K562 (cell line): Measurements from ENCODE around the gene NANS. TPM values are rescaled to one million over a fixed set of nuclear protein-coding genes. Genes with fewer than 3 reads are reported as not detected.
A peak's percentile ranks its signal among the peaks of the same experiment; 100 is the strongest.

ENCODE experiments used
- ATAC-seq: fragments of 200-7000 bp; cut with Tn5 transposase; 3 replicates; pipeline ENCODE4 v1.9.1; 2020; ENCODE audit warnings: moderate library complexity
- BruUV-seq: library from RNA; stranded (reverse); fragments of 400-500 nt; replicated peaks from 2 replicates; lab custom pipeline; 2021; lab: Mats Ljungman, UMichigan
- CTCF ChIA-PET: fragments of 300-600 bp; formaldehyde crosslinking; extraction: SDS; loops from one replicate; lab custom pipeline; 2021; ENCODE audit warnings: low intra/inter-chr PET ratio; lab: Yijun Ruan, JAX
- POLR2A ChIA-PET: fragments of 300-600, 350-650 bp; sonication (Branson Sonifier 250); formaldehyde crosslinking; extraction: SDS; loops from one replicate; lab custom pipeline; 2021; ENCODE audit warnings: antibody characterized with exemption, inconsistent platforms; lab: Yijun Ruan, JAX
- DNase-seq, 4 experiments: peaks; one replicate each; pipeline versions ENCODE4 v3.0.0 to v3.0.0-alpha.2; 2011 to 2018; ENCODE audit warnings: low spot score in 3 of 4, mixed read lengths in 3 of 4; ENCODE audit errors: extremely low read depth in 1 of 4
- FAIRE-seq: peaks from 2 replicates; lab custom pipeline; 2011; peaks lifted over from hg19 to GRCh38; lab: Jason Lieb, UNC
- H2AFZ ChIP-seq: 2 replicates; pipeline ENCODE4 v1.6.0; 2011; ENCODE audit warnings: low read depth, low read length, control low read depth, inconsistent platforms
- H3K27ac ChIP-seq: fragments of 200-600 bp; 3 replicates; pipeline ENCODE4 v1.8.0; 2011; ENCODE audit warnings: low read depth, mild to moderate bottlenecking, control low read depth, inconsistent platforms, low read length, moderate library complexity, mixed read lengths; ENCODE audit errors: extremely low read depth
- H3K27me3 ChIP-seq, 2 experiments: fragments of 300-600 bp in 1 of 2; 2 replicates in 1 of 2; 3 replicates in 1 of 2; pipeline versions ENCODE4 v1.6.0 to v1.8.0; 2011; ENCODE audit warnings: inconsistent platforms in 2 of 2, low read length in 2 of 2, mild to moderate bottlenecking in 1 of 2, mixed read lengths in 1 of 2, moderate library complexity in 1 of 2; ENCODE audit not compliant: control insufficient read depth in 2 of 2, insufficient read depth in 2 of 2
- H3K36me3 ChIP-seq: fragments of 300-600 bp; 3 replicates; pipeline ENCODE4 v1.8.0; 2011; ENCODE audit warnings: mild to moderate bottlenecking, low read length, inconsistent platforms; ENCODE audit not compliant: control insufficient read depth, insufficient read depth
- H3K4me1 ChIP-seq, 2 experiments: fragments of 200-600 bp in 1 of 2; replicated peaks in 1 of 2; 2 replicates in 1 of 2; 3 replicates in 1 of 2; pipeline versions ENCODE4 v1.5.1 to v1.8.0; 2011; ENCODE audit warnings: inconsistent platforms in 2 of 2, low read length in 2 of 2, mild to moderate bottlenecking in 1 of 2, mixed read lengths in 1 of 2, moderate library complexity in 1 of 2; ENCODE audit not compliant: control insufficient read depth in 2 of 2, insufficient read depth in 2 of 2
- H3K4me2 ChIP-seq: 2 replicates; pipeline ENCODE4 v1.6.1; 2011; ENCODE audit warnings: low read length, control low read depth, inconsistent platforms, mixed read lengths; ENCODE audit not compliant: insufficient read depth
- H3K4me3 ChIP-seq: fragments of 200-600 bp; sonication (generic), shearing (Covaris generic); 2 replicates; pipeline ENCODE4 v1.5.1; 2016; ENCODE audit warnings: control low read depth, inconsistent platforms
- H3K79me2 ChIP-seq: fragments of 200-600 bp; 3 replicates; pipeline ENCODE4 v1.8.0; 2011; ENCODE audit warnings: low read length, inconsistent platforms; ENCODE audit not compliant: control insufficient read depth, insufficient read depth
- H3K9ac ChIP-seq, 2 experiments: 2 replicates each; pipeline versions ENCODE4 v1.6.0 to v1.6.1; 2011; ENCODE audit warnings: low read depth in 2 of 2, low read length in 2 of 2, control low read depth in 1 of 2, inconsistent platforms in 1 of 2, mild to moderate bottlenecking in 1 of 2, mixed read lengths in 1 of 2; ENCODE audit not compliant: insufficient read depth in 1 of 2
- H3K9me1 ChIP-seq: one replicate; pipeline ENCODE4 v1.6.0; 2011; ENCODE audit warnings: inconsistent platforms, mild to moderate bottlenecking, low read length, moderate library complexity; ENCODE audit not compliant: control insufficient read depth, insufficient read depth
- H3K9me3 ChIP-seq: replicated peaks from 2 replicates; pipeline ENCODE4 v1.5.1; 2011; ENCODE audit warnings: low read depth, low read length, inconsistent platforms; ENCODE audit not compliant: control insufficient read depth, insufficient read depth
- H4K20me1 ChIP-seq: replicated peaks from 2 replicates; pipeline ENCODE4 v1.6.1; 2011; ENCODE audit warnings: low read length, inconsistent platforms, mixed read lengths; ENCODE audit not compliant: control insufficient read depth, insufficient read depth
- BACH1 ChIP-seq: fragments of 200-800 bp; sonication (Bioruptor generic); IDR thresholded peaks from 2 replicates; pipeline ENCODE4 v1.6.1; 2016; ENCODE audit warnings: missing genetic modification characterization, missing compliant biosample characterization
- CEBPB ChIP-seq: fragments of 450-650 bp; IDR thresholded peaks from 2 replicates; pipeline ENCODE4 v1.6.1; 2016; ENCODE audit warnings: missing genetic modification characterization, missing compliant biosample characterization
- CEBPG ChIP-seq, 3 experiments: fragments of 200-800 bp in 1 of 3; sonication (Bioruptor generic) in 1 of 3; sonication (generic) in 1 of 3; formaldehyde crosslinking in 1 of 3; IDR thresholded peaks in 2 of 3; conservative IDR thresholded peaks in 1 of 3; 2 replicates each; pipeline versions ENCODE4 v1.6.1 to v1.8.0; 2016 to 2022; ENCODE audit warnings: missing compliant biosample characterization in 2 of 3, missing genetic modification characterization in 2 of 3, mild to moderate bottlenecking in 1 of 3, missing genetic modification reagents in 1 of 3
- GABPA ChIP-seq: fragments of 200-800 bp; sonication (Bioruptor generic); conservative IDR thresholded peaks from 2 replicates; pipeline ENCODE4 v1.6.1; 2016; ENCODE audit warnings: low read depth, missing genetic modification characterization, missing compliant biosample characterization
- IRF9 ChIP-seq: fragments of 450-650 bp; IDR thresholded peaks from 2 replicates; pipeline ENCODE4 v1.6.1; 2016; ENCODE audit warnings: missing biosample characterization, missing genetic modification characterization
- KHSRP ChIP-seq: fragments of 450-650 bp; IDR thresholded peaks from 2 replicates; pipeline ENCODE4 v1.6.1; 2017
- PHB2 ChIP-seq: fragments of 450-650 bp; IDR thresholded peaks from 2 replicates; pipeline ENCODE4 v1.6.1; 2017; ENCODE audit warnings: low read depth
- RBBP5 ChIP-seq: fragments of 200-600 bp; sonication (generic); IDR thresholded peaks from 2 replicates; pipeline ENCODE4 v1.6.1; 2012; ENCODE audit warnings: borderline replicate concordance, mild to moderate bottlenecking, low read length, control low read depth, inconsistent platforms; ENCODE audit not compliant: insufficient read depth, poor library complexity, severe bottlenecking
- TBL1XR1 ChIP-seq, 2 experiments: IDR thresholded peaks; 2 replicates each; pipeline ENCODE4 v1.6.1; 2012; ENCODE audit warnings: improper control_type of control experiment in 2 of 2, low read length in 2 of 2, mild to moderate bottlenecking in 1 of 2
- ZBTB26 ChIP-seq: fragments of 450-650 bp; formaldehyde crosslinking; IDR thresholded peaks from 2 replicates; pipeline ENCODE4 v1.4.0; 2022; ENCODE audit warnings: missing genetic modification characterization
- ZNF140 ChIP-seq: fragments of 250-450 bp; sonication (Bioruptor Pico); IDR thresholded peaks from 2 replicates; pipeline ENCODE4 v1.8.0; 2021; ENCODE audit warnings: moderate library complexity, mild to moderate bottlenecking, inconsistent platforms
- ZNF444 ChIP-seq: fragments of 250-450 bp; sonication (Bioruptor Pico); IDR thresholded peaks from 2 replicates; pipeline ENCODE4 v1.4.0; 2020; ENCODE audit warnings: mild to moderate bottlenecking, moderate library complexity
- ZNF76 ChIP-seq: fragments of 250-450 bp; sonication (Bioruptor Pico); IDR thresholded peaks from 2 replicates; pipeline ENCODE4 v1.4.0; 2020; ENCODE audit warnings: mild to moderate bottlenecking, moderate library complexity, borderline replicate concordance
- WGBS: fragments of 100-300 bp; shearing (Covaris generic); methylation state at CpG from one replicate; pipeline ENCODE4 v1.1.6; 2016; ENCODE audit warnings: low coverage, mixed read lengths; ENCODE audit not compliant: insufficient coverage; ENCODE audit errors: missing lambda C conversion rate; 5-methylcytosine and 5-hydroxymethylcytosine counted together
- in situ Hi-C: fragments of 300-500 bp; cut with MboI; formaldehyde crosslinking; loops from 4 replicates; pipeline ENCODE4 v1.15.0; 2018; ENCODE audit warnings: inconsistent platforms, mixed read lengths
- intact Hi-C: fragments of 100-400 bp; cut with micrococcal nuclease; formaldehyde crosslinking; loops from 2 replicates; pipeline ENCODE4 v1.14.2; 2022
- polyA plus RNA-seq, 8 experiments: library from polyadenylated mRNA; depleted of rRNA in 4 of 8; stranded (reverse) in 5 of 8; unstranded in 3 of 8; fragments of >200 nt; fragmentation: Nextera tagmentation in 2 of 8; fragmentation: Illumina TruSeq in 1 of 8; extraction: Ambion mirVana in 2 of 8; extraction: Trizol in 1 of 8; gene quantifications; 2 replicates each; pipeline versions ENCODE4 v1.2.1 to v1.2.3, GENCODE V29; 2011 to 2014; ENCODE audit warnings: inconsistent platforms in 1 of 8, missing spikeins in 1 of 8
- total RNA-seq, 7 experiments: library from RNA; depleted of rRNA in 6 of 7; stranded (reverse); fragments of >200 nt in 6 of 7; fragmentation: Illumina TruSeq in 2 of 7; extraction: Trizol in 2 of 7; gene quantifications; 2 replicates each; pipeline versions ENCODE4 v1.2.1 to v1.2.3, GENCODE V29; 2011 to 2021; ENCODE audit warnings: low replicate concordance in 1 of 7
- TF ChIP-seq, protein P1 (sequence below): fragments of 450-650 bp; IDR thresholded peaks from 2 replicates; pipeline ENCODE4 v1.6.1; 2017; ENCODE audit warnings: antibody characterized with exemption
- TF ChIP-seq, protein P2 (sequence below): fragments of 450-650 bp; conservative IDR thresholded peaks from 2 replicates; pipeline ENCODE4 v1.6.1; 2016; ENCODE audit warnings: missing genetic modification characterization, low read depth, mild to moderate bottlenecking, control low read depth, missing compliant biosample characterization

Gene NANS
- total and polyA plus RNA-seq, 9 of the 15 experiments (the other 6 are each of a cell fraction or from before 2014, with no cell fraction given), result 37.1 to 181 (median 137) TPM

- TF ChIP-seq ZBTB26 (CRISPR knock-in tag) (no peak), ZNF140 (CRISPR knock-in tag) (no peak)
- TF ChIP-seq, protein P1, sequence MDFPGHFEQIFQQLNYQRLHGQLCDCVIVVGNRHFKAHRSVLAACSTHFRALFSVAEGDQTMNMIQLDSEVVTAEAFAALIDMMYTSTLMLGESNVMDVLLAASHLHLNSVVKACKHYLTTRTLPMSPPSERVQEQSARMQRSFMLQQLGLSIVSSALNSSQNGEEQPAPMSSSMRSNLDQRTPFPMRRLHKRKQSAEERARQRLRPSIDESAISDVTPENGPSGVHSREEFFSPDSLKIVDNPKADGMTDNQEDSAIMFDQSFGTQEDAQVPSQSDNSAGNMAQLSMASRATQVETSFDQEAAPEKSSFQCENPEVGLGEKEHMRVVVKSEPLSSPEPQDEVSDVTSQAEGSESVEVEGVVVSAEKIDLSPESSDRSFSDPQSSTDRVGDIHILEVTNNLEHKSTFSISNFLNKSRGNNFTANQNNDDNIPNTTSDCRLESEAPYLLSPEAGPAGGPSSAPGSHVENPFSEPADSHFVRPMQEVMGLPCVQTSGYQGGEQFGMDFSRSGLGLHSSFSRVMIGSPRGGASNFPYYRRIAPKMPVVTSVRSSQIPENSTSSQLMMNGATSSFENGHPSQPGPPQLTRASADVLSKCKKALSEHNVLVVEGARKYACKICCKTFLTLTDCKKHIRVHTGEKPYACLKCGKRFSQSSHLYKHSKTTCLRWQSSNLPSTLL, result no peak
Measured at GRCh38 chr9:98101868-98102273, 45.3 kb downstream of the NANS start (continued).

DNA sequence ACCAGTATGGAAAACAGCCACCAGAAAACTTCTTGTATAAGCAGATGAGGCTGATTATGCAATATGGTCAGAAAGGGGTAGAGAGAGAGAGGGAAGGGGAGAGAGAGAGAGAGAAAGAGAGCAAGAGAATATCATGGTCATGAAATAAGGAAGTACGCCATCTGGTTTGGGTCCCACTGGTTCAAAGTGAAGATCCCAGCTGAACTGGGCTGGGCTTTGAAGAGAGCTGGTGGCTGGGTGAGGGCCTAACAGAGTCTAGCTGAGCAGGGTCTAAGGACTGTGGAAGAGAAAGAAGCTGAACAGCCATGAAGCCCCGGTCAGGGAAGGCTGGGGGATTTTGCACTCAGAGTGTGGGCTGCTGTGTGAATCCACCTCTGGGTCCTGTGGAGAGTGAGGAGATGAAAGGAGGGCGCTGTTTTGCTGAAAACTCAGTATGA lies 47.9 kb downstream of the NANS start:
- ChIA-PET POLR2A (interaction anchor here (1.1 kb wide), 1 partner anchor 9 kb away, joined by 5 read pairs; no protein-coding TSS in a partner anchor), CTCF (no interaction called here)
- no peaks in the 10 kb centered on the region for H3K4me1 ChIP-seq
- no peaks in the 10 kb centered on the region for H3K79me2 ChIP-seq
- no peak overlapping the region for H3K4me3 ChIP-seq
- WGBS, result 86% methylated on average over 3 of the region's 3 CpGs
- ATAC-seq (no peak; the same call in 2 of the 3 replicates), FAIRE-seq (no peak), DNase-seq (no peak)
- peaks cover 70% of the 10 kb centered on the region; the same call in 2 of the 3 replicates for H3K36me3 ChIP-seq
- no peak overlapping the region for H3K27ac ChIP-seq
- no peak overlapping the region for H3K4me2 ChIP-seq
- H2AFZ ChIP-seq, result no peak overlapping the region
- H4K20me1 ChIP-seq, result no peaks in the 10 kb centered on the region
- no peaks in the 10 kb centered on the region for H3K9me1 ChIP-seq
- BruUV-seq, result no TSS peak
- intact Hi-C loops, result no loop called here
- H3K27me3 ChIP-seq, result no peaks in the 10 kb centered on the region
- no peaks in the 10 kb centered on the region for H3K9me3 ChIP-seq
- in situ Hi-C loops, result no loop called here
- H3K9ac ChIP-seq, result no peak overlapping the region
- TF ChIP-seq GABPA (tag) (no peak), CEBPG (CRISPR knock-in tag; IDR thresholded peaks at IDR 0.05) (peak; percentile 50; the same call in 1 of the 2 replicates), CEBPG (tag; conservative IDR thresholded peaks at IDR 0.05 in 1 of 2, IDR thresholded peaks at IDR 0.05 in 1 of 2) (peak; percentile 36 to 54; a peak in 1 of 4 replicates), PHB2 (no peak), KHSRP (no peak), TBL1XR1 (IDR thresholded peaks at IDR 0.05; ENCODE audit: low read length in 2 of 2) (no peak), ZNF444 (CRISPR knock-in tag) (no peak), BACH1 (tag) (no peak), ZNF76 (CRISPR knock-in tag) (no peak), CEBPB (tag) (peak; percentile 85), RBBP5 (no peak), IRF9 (0 out of 2 replicates have a peak, but pooled peaks have one; percentile 27)
- TF ChIP-seq, protein P2, sequence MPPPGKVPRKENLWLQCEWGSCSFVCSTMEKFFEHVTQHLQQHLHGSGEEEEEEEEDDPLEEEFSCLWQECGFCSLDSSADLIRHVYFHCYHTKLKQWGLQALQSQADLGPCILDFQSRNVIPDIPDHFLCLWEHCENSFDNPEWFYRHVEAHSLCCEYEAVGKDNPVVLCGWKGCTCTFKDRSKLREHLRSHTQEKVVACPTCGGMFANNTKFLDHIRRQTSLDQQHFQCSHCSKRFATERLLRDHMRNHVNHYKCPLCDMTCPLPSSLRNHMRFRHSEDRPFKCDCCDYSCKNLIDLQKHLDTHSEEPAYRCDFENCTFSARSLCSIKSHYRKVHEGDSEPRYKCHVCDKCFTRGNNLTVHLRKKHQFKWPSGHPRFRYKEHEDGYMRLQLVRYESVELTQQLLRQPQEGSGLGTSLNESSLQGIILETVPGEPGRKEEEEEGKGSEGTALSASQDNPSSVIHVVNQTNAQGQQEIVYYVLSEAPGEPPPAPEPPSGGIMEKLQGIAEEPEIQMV (tag), result no peak
